HepG2 (cell line): Measurements from ENCODE around the gene VPS9D1. TPM values are rescaled to one million over a fixed set of nuclear protein-coding genes. Genes with fewer than 3 reads are reported as not detected.

Source experiments
- CERS6 ChIP-seq: sonication (generic); formaldehyde crosslinking; IDR thresholded peaks from 2 replicates; pipeline ENCODE4 v1.5.0; 2020; ENCODE audit warnings: missing genetic modification reagents
- CHD4 ChIP-seq: fragments of 200-600 bp; sonication (generic); IDR thresholded peaks from 2 replicates; pipeline ENCODE4 v1.7.0; 2017; ENCODE audit warnings: mild to moderate bottlenecking, low read length, borderline replicate concordance
- DMAP1 ChIP-seq: IDR thresholded peaks from 2 replicates; pipeline ENCODE4 v1.6.1; 2016
- ETV6 ChIP-seq: sonication (generic); formaldehyde crosslinking; conservative IDR thresholded peaks from 2 replicates; pipeline ENCODE4 v1.4.0; 2020; ENCODE audit warnings: missing genetic modification reagents
- FOXJ3 ChIP-seq: sonication (generic); formaldehyde crosslinking; IDR thresholded peaks from 2 replicates; pipeline ENCODE4 v1.4.0; 2020; ENCODE audit warnings: missing genetic modification reagents, mild to moderate bottlenecking, borderline replicate concordance
- HES4 ChIP-seq: sonication (generic); formaldehyde crosslinking; IDR thresholded peaks from 2 replicates; pipeline ENCODE4 v1.9.0; 2021; ENCODE audit warnings: mild to moderate bottlenecking, missing genetic modification reagents, borderline replicate concordance
- HMG20B ChIP-seq: conservative IDR thresholded peaks from 2 replicates; pipeline ENCODE4 v1.6.1; 2016; ENCODE audit warnings: missing genetic modification reagents, missing compliant biosample characterization
- HOXA9 ChIP-seq: sonication (generic); formaldehyde crosslinking; IDR thresholded peaks from 2 replicates; pipeline ENCODE4 v1.8.1; 2022; ENCODE audit warnings: missing genetic modification reagents, mild to moderate bottlenecking, moderate library complexity, borderline replicate concordance
- MEIS1 ChIP-seq: sonication (generic); formaldehyde crosslinking; IDR thresholded peaks from 2 replicates; pipeline ENCODE4 v1.9.0; 2021; ENCODE audit warnings: mild to moderate bottlenecking, missing genetic modification reagents, moderate library complexity, borderline replicate concordance
- REPIN1 ChIP-seq: sonication (generic); formaldehyde crosslinking; IDR thresholded peaks from 2 replicates; pipeline ENCODE4 v1.8.0; 2022; ENCODE audit warnings: missing genetic modification reagents, low read depth, mild to moderate bottlenecking, borderline replicate concordance
- RXRB ChIP-seq: IDR thresholded peaks from 2 replicates; pipeline ENCODE4 v1.6.1; 2016; ENCODE audit warnings: borderline replicate concordance, missing genetic modification reagents, missing compliant biosample characterization
- SETDB1 ChIP-seq: sonication (generic); formaldehyde crosslinking; IDR thresholded peaks from 2 replicates; pipeline ENCODE4 v1.5.1; 2020; ENCODE audit warnings: missing genetic modification reagents, mild to moderate bottlenecking, borderline replicate concordance
- SP140L ChIP-seq: sonication (generic); formaldehyde crosslinking; IDR thresholded peaks from 2 replicates; pipeline ENCODE4 v1.4.0; 2020; ENCODE audit warnings: missing genetic modification reagents, borderline replicate concordance
- ZNF337 ChIP-seq: sonication (generic); formaldehyde crosslinking; IDR thresholded peaks from 2 replicates; pipeline ENCODE4 v1.5.1; 2020; ENCODE audit warnings: missing genetic modification reagents, low read depth, mild to moderate bottlenecking, borderline replicate concordance
- ZNF382 ChIP-seq: sonication (generic); formaldehyde crosslinking; IDR thresholded peaks from 2 replicates; pipeline ENCODE4 v1.5.0; 2020; ENCODE audit warnings: missing genetic modification reagents, mild to moderate bottlenecking, borderline replicate concordance
- ZNF468 ChIP-seq: sonication (generic); formaldehyde crosslinking; IDR thresholded peaks from 2 replicates; pipeline ENCODE4 v1.8.0; 2022; ENCODE audit warnings: mild to moderate bottlenecking, moderate library complexity, missing genetic modification reagents
- ZNF775 ChIP-seq: sonication (generic); formaldehyde crosslinking; IDR thresholded peaks from 2 replicates; pipeline ENCODE4 v1.4.0; 2020; ENCODE audit warnings: missing genetic modification reagents, mild to moderate bottlenecking, moderate library complexity, borderline replicate concordance
- ZNF841 ChIP-seq: sonication (generic); formaldehyde crosslinking; IDR thresholded peaks from 2 replicates; pipeline ENCODE4 v1.8.1; 2023; ENCODE audit warnings: missing genetic modification reagents, borderline replicate concordance
- ZSCAN30 ChIP-seq: sonication (generic); formaldehyde crosslinking; IDR thresholded peaks from 2 replicates; pipeline ENCODE4 v1.5.0; 2020; ENCODE audit warnings: mild to moderate bottlenecking, missing genetic modification reagents
- ZSCAN9 ChIP-seq: IDR thresholded peaks from 2 replicates; pipeline ENCODE4 v1.6.1; 2016; ENCODE audit warnings: borderline replicate concordance
- polyA plus RNA-seq, 8 experiments: library from polyadenylated mRNA; depleted of rRNA in 3 of 8; stranded (reverse) in 7 of 8; unstranded in 1 of 8; fragments of >200 nt; fragmentation: Illumina TruSeq in 4 of 8; extraction: Trizol in 4 of 8; gene quantifications; 2 replicates each; pipeline versions ENCODE4 v1.2.1 to v1.2.3, GENCODE V29; 2011 to 2016; ENCODE audit warnings: low read depth in 4 of 8, missing spikeins in 1 of 8, mixed read lengths in 1 of 8; ENCODE audit not compliant: insufficient read depth in 1 of 8
- total RNA-seq, 5 experiments: library from RNA; depleted of rRNA; stranded (reverse); fragments of >200 nt; fragmentation: Illumina TruSeq; extraction: Trizol; gene quantifications; 2 replicates each; pipeline ENCODE4 v1.2.3, GENCODE V29; 2016; ENCODE audit warnings: low read depth in 1 of 5
- TF ChIP-seq, protein P1 (sequence below): sonication (generic); formaldehyde crosslinking; IDR thresholded peaks from 2 replicates; pipeline ENCODE4 v1.4.0; 2020; ENCODE audit warnings: missing genetic modification reagents, borderline replicate concordance
- TF ChIP-seq, protein P2 (sequence below): sonication (generic); formaldehyde crosslinking; IDR thresholded peaks from 2 replicates; pipeline ENCODE4 v1.4.0; 2020; ENCODE audit warnings: missing genetic modification reagents
- TF ChIP-seq, protein P3 (sequence below): sonication (generic); formaldehyde crosslinking; conservative IDR thresholded peaks from 2 replicates; pipeline ENCODE4 v1.4.0; 2020; ENCODE audit warnings: missing genetic modification reagents

VPS9D1 gene
- total and polyA plus RNA-seq, 2 of the 13 experiments (the other 11 are each of a cell fraction or from before 2014, with no cell fraction given), result 10.1 to 13.2 TPM

DNA sequence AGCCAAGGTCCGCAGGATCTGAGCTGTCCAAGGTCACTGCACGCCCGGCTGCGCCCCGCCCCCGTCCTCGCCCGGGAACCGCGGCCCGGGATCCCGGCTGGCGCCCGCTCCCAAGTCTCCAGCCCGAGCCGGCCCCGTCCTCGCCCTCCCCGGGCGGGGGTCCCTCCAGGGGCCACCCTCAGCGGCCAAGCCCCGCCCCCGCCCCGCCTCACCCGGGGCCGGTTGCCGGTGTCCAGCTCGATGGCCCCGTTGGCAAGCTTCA is 216 bp downstream of the VPS9D1 start (continued):
- TF ChIP-seq, protein P1, sequence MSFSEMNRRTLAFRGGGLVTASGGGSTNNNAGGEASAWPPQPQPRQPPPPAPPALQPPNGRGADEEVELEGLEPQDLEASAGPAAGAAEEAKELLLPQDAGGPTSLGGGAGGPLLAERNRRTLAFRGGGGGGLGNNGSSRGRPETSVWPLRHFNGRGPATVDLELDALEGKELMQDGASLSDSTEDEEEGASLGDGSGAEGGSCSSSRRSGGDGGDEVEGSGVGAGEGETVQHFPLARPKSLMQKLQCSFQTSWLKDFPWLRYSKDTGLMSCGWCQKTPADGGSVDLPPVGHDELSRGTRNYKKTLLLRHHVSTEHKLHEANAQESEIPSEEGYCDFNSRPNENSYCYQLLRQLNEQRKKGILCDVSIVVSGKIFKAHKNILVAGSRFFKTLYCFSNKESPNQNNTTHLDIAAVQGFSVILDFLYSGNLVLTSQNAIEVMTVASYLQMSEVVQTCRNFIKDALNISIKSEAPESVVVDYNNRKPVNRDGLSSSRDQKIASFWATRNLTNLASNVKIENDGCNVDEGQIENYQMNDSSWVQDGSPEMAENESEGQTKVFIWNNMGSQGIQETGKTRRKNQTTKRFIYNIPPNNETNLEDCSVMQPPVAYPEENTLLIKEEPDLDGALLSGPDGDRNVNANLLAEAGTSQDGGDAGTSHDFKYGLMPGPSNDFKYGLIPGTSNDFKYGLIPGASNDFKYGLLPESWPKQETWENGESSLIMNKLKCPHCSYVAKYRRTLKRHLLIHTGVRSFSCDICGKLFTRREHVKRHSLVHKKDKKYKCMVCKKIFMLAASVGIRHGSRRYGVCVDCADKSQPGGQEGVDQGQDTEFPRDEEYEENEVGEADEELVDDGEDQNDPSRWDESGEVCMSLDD, result no peak
- TF ChIP-seq RXRB (no peak), SP140L (CRISPR knock-in tag) (no peak), ZNF382 (CRISPR knock-in tag) (no peak), HOXA9 (CRISPR knock-in tag) (no peak), ZNF468 (CRISPR knock-in tag) (no peak), MEIS1 (CRISPR knock-in tag) (no peak), ZNF841 (CRISPR knock-in tag) (no peak), CERS6 (no peak), HES4 (no peak), REPIN1 (no peak), DMAP1 (no peak), ZNF337 (CRISPR knock-in tag) (no peak), SETDB1 (CRISPR knock-in tag) (no peak), CHD4 (no peak), FOXJ3 (no peak), ZNF775 (CRISPR knock-in tag) (no peak), ZSCAN30 (CRISPR knock-in tag) (no peak), HMG20B (CRISPR knock-in tag) (no peak), ETV6 (CRISPR knock-in tag) (no peak), ZSCAN9 (peak; percentile 29; the same call in 1 of the 2 replicates)
- TF ChIP-seq, protein P2, sequence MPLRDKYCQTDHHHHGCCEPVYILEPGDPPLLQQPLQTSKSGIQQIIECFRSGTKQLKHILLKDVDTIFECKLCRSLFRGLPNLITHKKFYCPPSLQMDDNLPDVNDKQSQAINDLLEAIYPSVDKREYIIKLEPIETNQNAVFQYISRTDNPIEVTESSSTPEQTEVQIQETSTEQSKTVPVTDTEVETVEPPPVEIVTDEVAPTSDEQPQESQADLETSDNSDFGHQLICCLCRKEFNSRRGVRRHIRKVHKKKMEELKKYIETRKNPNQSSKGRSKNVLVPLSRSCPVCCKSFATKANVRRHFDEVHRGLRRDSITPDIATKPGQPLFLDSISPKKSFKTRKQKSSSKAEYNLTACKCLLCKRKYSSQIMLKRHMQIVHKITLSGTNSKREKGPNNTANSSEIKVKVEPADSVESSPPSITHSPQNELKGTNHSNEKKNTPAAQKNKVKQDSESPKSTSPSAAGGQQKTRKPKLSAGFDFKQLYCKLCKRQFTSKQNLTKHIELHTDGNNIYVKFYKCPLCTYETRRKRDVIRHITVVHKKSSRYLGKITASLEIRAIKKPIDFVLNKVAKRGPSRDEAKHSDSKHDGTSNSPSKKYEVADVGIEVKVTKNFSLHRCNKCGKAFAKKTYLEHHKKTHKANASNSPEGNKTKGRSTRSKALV (CRISPR knock-in tag), result peak; percentile 20; the same call in 1 of the 2 replicates
- TF ChIP-seq, protein P3, sequence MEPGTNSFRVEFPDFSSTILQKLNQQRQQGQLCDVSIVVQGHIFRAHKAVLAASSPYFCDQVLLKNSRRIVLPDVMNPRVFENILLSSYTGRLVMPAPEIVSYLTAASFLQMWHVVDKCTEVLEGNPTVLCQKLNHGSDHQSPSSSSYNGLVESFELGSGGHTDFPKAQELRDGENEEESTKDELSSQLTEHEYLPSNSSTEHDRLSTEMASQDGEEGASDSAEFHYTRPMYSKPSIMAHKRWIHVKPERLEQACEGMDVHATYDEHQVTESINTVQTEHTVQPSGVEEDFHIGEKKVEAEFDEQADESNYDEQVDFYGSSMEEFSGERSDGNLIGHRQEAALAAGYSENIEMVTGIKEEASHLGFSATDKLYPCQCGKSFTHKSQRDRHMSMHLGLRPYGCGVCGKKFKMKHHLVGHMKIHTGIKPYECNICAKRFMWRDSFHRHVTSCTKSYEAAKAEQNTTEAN (CRISPR knock-in tag), result no peak; the same call in 1 of the 2 replicates
